Measurements from ENCODE around the gene ULBP3.

DNA sequence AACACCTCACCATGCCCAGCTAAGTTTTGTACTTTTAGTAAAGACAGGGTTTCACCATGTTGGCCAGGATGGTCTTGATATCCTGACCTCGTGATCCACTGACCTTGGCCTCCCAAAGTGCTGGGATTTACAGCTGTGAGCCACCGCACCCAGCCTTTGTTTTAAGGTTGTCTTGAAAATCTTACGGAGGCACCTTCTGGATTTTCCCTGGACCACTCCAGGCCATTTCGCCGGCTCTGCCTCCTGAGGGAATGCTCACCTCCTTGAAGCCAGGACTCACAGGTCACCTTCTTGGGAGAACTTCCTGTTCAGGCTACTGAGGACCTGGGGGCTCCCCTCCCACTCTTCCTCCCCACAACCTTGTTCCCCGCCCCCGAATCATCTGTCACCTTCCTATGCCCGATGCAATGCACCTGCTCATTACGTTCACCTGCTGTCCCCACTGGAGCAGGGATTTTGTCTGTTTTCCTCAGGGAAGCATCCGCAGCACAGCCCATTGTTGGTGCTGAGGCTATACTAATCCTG, 24.2 kb downstream of the ULBP3 start:
- TF ChIP-seq PTBP1 (IDR thresholded peaks at IDR 0.05; ENCODE audit: low read depth, low read length) (no peak), ATF7 (IDR thresholded peaks at IDR 0.05) (no peak), CHD7 (IDR thresholded peaks at IDR 0.05; ENCODE audit: low read depth, low read length) (no peak), HDAC6 (IDR thresholded peaks at IDR 0.05; ENCODE audit: low read depth, low read length) (no peak), CHD2 (IDR thresholded peaks at IDR 0.05; ENCODE audit: low read depth, low read length) (no peak), ATF4 (CRISPR knock-in tag; IDR thresholded peaks at IDR 0.05) (no peak), TBP (optimal IDR thresholded peaks at IDR 0.05; ENCODE audit: low read depth, low read length) (no peak), SMARCB1 (IDR thresholded peaks at IDR 0.05; ENCODE audit: insufficient read length, low read depth) (no peak), NR1H2 (CRISPR knock-in tag; IDR thresholded peaks at IDR 0.05) (no peak), ARID1B (IDR thresholded peaks at IDR 0.05) (no peak), BRF2 (IDR thresholded peaks at IDR 0.05; ENCODE audit: borderline replicate concordance, insufficient read depth, insufficient read length) (no peak), RFX5 (IDR thresholded peaks at IDR 0.05; ENCODE audit: low read depth, low read length) (no peak), HDGF (IDR thresholded peaks at IDR 0.05) (no peak)
- TF ChIP-seq, protein P1, sequence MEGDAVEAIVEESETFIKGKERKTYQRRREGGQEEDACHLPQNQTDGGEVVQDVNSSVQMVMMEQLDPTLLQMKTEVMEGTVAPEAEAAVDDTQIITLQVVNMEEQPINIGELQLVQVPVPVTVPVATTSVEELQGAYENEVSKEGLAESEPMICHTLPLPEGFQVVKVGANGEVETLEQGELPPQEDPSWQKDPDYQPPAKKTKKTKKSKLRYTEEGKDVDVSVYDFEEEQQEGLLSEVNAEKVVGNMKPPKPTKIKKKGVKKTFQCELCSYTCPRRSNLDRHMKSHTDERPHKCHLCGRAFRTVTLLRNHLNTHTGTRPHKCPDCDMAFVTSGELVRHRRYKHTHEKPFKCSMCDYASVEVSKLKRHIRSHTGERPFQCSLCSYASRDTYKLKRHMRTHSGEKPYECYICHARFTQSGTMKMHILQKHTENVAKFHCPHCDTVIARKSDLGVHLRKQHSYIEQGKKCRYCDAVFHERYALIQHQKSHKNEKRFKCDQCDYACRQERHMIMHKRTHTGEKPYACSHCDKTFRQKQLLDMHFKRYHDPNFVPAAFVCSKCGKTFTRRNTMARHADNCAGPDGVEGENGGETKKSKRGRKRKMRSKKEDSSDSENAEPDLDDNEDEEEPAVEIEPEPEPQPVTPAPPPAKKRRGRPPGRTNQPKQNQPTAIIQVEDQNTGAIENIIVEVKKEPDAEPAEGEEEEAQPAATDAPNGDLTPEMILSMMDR (IDR thresholded peaks at IDR 0.05 in 2 of 3, conservative IDR thresholded peaks at IDR 0.05 in 1 of 3; ENCODE audit: insufficient read depth in 2 of 3, low read depth in 1 of 3, low read length in 3 of 3) = no peak
